Measurements from ENCODE around the gene FAM81A. TPM values are rescaled to one million over a fixed set of nuclear protein-coding genes. Genes with fewer than 3 reads are reported as not detected.

The FAM81A gene
- total and polyA plus RNA-seq, 12 donors: 0.08 to 0.96 (median 0.28) TPM; not detected in 4

DNA sequence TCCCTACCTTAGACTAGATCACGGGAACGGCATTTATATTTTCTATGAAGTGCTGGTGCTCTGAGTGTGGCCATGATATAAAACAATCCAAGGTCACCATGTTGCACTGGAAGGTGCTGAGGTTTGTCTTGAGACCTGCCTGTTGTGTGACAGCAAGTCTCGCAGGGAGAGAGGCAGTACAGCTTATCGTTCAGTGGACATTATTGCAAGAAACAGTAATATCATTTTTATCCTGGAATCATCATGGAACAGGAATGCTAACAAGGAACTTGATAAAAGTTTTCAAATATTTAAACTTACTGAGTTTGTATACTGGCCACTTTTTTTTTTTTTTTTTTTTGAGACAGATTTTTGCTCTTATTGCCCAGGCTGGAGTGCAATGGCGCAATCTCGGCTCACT, 133.6 kb downstream of the FAM81A start:
- no peak for DNase-seq
- no peak overlapping the region for H3K27ac ChIP-seq
- intact Hi-C loops (cut with DNase I): no loop called here
- no peaks in the 10 kb centered on the region for H3K9me3 ChIP-seq (replicated peaks in 1 of 3)
- no peak for TF ChIP-seq POLR2A (IDR thresholded peaks at IDR 0.05)
- TF ChIP-seq, protein P1, sequence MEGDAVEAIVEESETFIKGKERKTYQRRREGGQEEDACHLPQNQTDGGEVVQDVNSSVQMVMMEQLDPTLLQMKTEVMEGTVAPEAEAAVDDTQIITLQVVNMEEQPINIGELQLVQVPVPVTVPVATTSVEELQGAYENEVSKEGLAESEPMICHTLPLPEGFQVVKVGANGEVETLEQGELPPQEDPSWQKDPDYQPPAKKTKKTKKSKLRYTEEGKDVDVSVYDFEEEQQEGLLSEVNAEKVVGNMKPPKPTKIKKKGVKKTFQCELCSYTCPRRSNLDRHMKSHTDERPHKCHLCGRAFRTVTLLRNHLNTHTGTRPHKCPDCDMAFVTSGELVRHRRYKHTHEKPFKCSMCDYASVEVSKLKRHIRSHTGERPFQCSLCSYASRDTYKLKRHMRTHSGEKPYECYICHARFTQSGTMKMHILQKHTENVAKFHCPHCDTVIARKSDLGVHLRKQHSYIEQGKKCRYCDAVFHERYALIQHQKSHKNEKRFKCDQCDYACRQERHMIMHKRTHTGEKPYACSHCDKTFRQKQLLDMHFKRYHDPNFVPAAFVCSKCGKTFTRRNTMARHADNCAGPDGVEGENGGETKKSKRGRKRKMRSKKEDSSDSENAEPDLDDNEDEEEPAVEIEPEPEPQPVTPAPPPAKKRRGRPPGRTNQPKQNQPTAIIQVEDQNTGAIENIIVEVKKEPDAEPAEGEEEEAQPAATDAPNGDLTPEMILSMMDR (IDR thresholded peaks at IDR 0.05): no peak
- WGBS, 4 donors: 92 to 97% (median 93%) methylated on average over 6 of the region's 6 CpGs
- H3K27me3 ChIP-seq: no peaks in the 10 kb centered on the region
- H3K36me3 ChIP-seq (replicated peaks in 1 of 2): no peaks in the 10 kb centered on the region
- H3K4me1 ChIP-seq (replicated peaks in 1 of 2): no peaks in the 10 kb centered on the region
- no peak overlapping the region for H3K4me3 ChIP-seq

Small RNAs within 50 kb of the gene (small RNA-seq; reads per million reads assigned to genes)
- 0 reads per million in 2 donors for gene RF00019

Other genes with a start within 250 kb of the FAM81A start
- not detected for gene LDHAL6B, start 231.3 kb upstream of the FAM81A start, total RNA-seq
- not detected for gene LDHAL6B, start 231.3 kb upstream of the FAM81A start, polyA plus RNA-seq
- gene MYO1E, start 65.3 kb upstream of the FAM81A start, total RNA-seq: 10 to 100 TPM; 11.9 to 50.8 (median 30.6) TPM
- 10 to 100 TPM; 16.0 to 19.8 (median 17.9) TPM for gene MYO1E, start 65.3 kb upstream of the FAM81A start, polyA plus RNA-seq
- 10 to 100 TPM in 1 of 9 donors, 1 to 10 TPM in 2, under 1 TPM in 5, not detected in 1; 0.09 to 14.1 (median 0.83) TPM for gene GCNT3, start 173.6 kb downstream of the FAM81A start, total RNA-seq
- 1 to 10 TPM in 1 of 3 donors, under 1 TPM in 2; 0.03 to 5.4 (median 0.08) TPM for gene GCNT3, start 173.6 kb downstream of the FAM81A start, polyA plus RNA-seq
- gene GTF2A2, start 219.3 kb downstream of the FAM81A start, total RNA-seq: 100 to 1,000 TPM in 7 of 9 donors, 10 to 100 TPM in 2; 34.8 to 737 (median 106) TPM
- 100 to 1,000 TPM in 1 of 3 donors, 10 to 100 TPM in 2; 63.6 to 148 (median 79.9) TPM for gene GTF2A2, start 219.3 kb downstream of the FAM81A start, polyA plus RNA-seq